SK-N-SH (cell line): Measurements from ENCODE around the gene OPHN1. TPM values are rescaled to one million over a fixed set of nuclear protein-coding genes. Genes with fewer than 3 reads are reported as not detected.

ENCODE experiments used
- CTCF ChIA-PET: fragments of 300-600, 350-600 bp; formaldehyde crosslinking; extraction: SDS; loops from one replicate; lab custom pipeline; 2021; lab: Yijun Ruan, JAX
- POLR2A ChIA-PET: fragments of 350-600 bp; sonication (Branson Sonifier 250); formaldehyde crosslinking; extraction: SDS; loops from one replicate; lab custom pipeline; 2020; ENCODE audit warnings: antibody characterized with exemption, inconsistent platforms; lab: Yijun Ruan, JAX
- DNase-seq: peaks from one replicate; pipeline ENCODE4 v3.0.0; 2012
- H2AFZ ChIP-seq: fragments of 200-600 bp; sonication (generic); 2 replicates; pipeline ENCODE4 v1.8.1; 2016; ENCODE audit warnings: antibody characterized with exemption, mild to moderate bottlenecking, low read depth
- H3F3A ChIP-seq: fragments of 200-600 bp; sonication (generic); replicated peaks from 2 replicates; pipeline ENCODE3; 2016; ENCODE audit warnings: antibody characterized with exemption, mild to moderate bottlenecking; ENCODE audit not compliant: insufficient read depth
- H3K27ac ChIP-seq, 2 experiments: fragments of 200-500 bp in 1 of 2; fragments of 200-600 bp in 1 of 2; sonication (Bioruptor generic) in 1 of 2; sonication (generic), shearing (Covaris generic) in 1 of 2; 2 replicates each; pipeline versions ENCODE4 v1.5.1 to v1.6.1; 2014 to 2016; ENCODE audit warnings: low read depth in 2 of 2, inconsistent platforms in 1 of 2, low read length in 1 of 2, mild to moderate bottlenecking in 1 of 2, mixed read lengths in 1 of 2
- H3K27me3 ChIP-seq: fragments of 200-600 bp; sonication (generic), shearing (Covaris generic); 2 replicates; pipeline ENCODE4 v1.6.1; 2016; ENCODE audit warnings: mixed run types; ENCODE audit not compliant: insufficient read depth
- H3K36me3 ChIP-seq, 2 experiments: fragments of 200-500 bp in 1 of 2; fragments of 200-600 bp in 1 of 2; sonication (Bioruptor generic) in 1 of 2; sonication (generic) in 1 of 2; replicated peaks in 1 of 2; 2 replicates each; pipeline versions ENCODE3 to v1.5.1; 2014 to 2016; ENCODE audit warnings: low read length in 1 of 2, mild to moderate bottlenecking in 1 of 2; ENCODE audit not compliant: insufficient read depth in 2 of 2, control insufficient read depth in 1 of 2
- H3K4me1 ChIP-seq, 2 experiments: fragments of 200-500 bp in 1 of 2; fragments of 200-600 bp in 1 of 2; sonication (Bioruptor generic) in 1 of 2; sonication (generic), shearing (Covaris generic) in 1 of 2; 2 replicates each; pipeline versions ENCODE4 v1.5.1 to v1.6.1; 2014 to 2016; ENCODE audit warnings: low read depth in 1 of 2, low read length in 1 of 2, mixed run types in 1 of 2; ENCODE audit not compliant: insufficient read depth in 2 of 2, control insufficient read depth in 1 of 2
- H3K4me2 ChIP-seq: fragments of 200-600 bp; sonication (generic), shearing (Covaris generic); 2 replicates; pipeline ENCODE4 v1.6.1; 2017; ENCODE audit warnings: mixed run types
- H3K4me3 ChIP-seq, 2 experiments: fragments of 200-500 bp in 1 of 2; fragments of 200-600 bp in 1 of 2; sonication (Bioruptor generic) in 1 of 2; sonication (generic), shearing (Covaris generic) in 1 of 2; 2 replicates each; pipeline versions ENCODE4 v1.5.1 to v1.8.1; 2014 to 2016; ENCODE audit warnings: low read depth in 2 of 2, inconsistent platforms in 1 of 2, low read length in 1 of 2, mild to moderate bottlenecking in 1 of 2, mixed read lengths in 1 of 2, moderate library complexity in 1 of 2
- H3K79me2 ChIP-seq: fragments of 200-600 bp; sonication (generic); 2 replicates; pipeline ENCODE4 v1.8.1; 2017; ENCODE audit warnings: mild to moderate bottlenecking; ENCODE audit not compliant: insufficient read depth
- H3K9ac ChIP-seq: fragments of 200-600 bp; sonication (generic); 2 replicates; pipeline ENCODE4 v1.6.1; 2017; ENCODE audit warnings: mixed run types
- H3K9me2 ChIP-seq: fragments of 200-600 bp; sonication (generic); 2 replicates; pipeline ENCODE4 v1.6.1; 2017; ENCODE audit warnings: mixed run types
- H3K9me3 ChIP-seq: fragments of 200-600 bp; sonication (generic); 2 replicates; pipeline ENCODE4 v1.6.1; 2017; ENCODE audit warnings: mixed run types, mild to moderate bottlenecking, moderate library complexity
- H4K20me1 ChIP-seq: fragments of 200-600 bp; sonication (generic); 2 replicates; pipeline ENCODE4 v1.6.1; 2017; ENCODE audit warnings: mild to moderate bottlenecking, mixed run types; ENCODE audit not compliant: insufficient read depth
- CHD2 ChIP-seq: fragments of 150-350 bp; IDR thresholded peaks from 2 replicates; pipeline ENCODE4 v1.6.1; 2018; ENCODE audit warnings: low read length; ENCODE audit not compliant: partially characterized antibody
- ELF1 ChIP-seq: IDR thresholded peaks from 2 replicates; pipeline ENCODE4 v1.4.0; 2012
- EP300 ChIP-seq, 2 experiments: IDR thresholded peaks; 2 replicates each; pipeline versions ENCODE4 v1.4.0 to v1.6.1; 2012; ENCODE audit warnings: borderline replicate concordance in 1 of 2, low read depth in 1 of 2, low read length in 1 of 2
- EZH2phosphoT487 ChIP-seq: fragments of 200-600 bp; sonication (generic); IDR thresholded peaks from 2 replicates; pipeline ENCODE4 v1.6.1; 2017; ENCODE audit warnings: low read depth, mixed run types, mild to moderate bottlenecking, antibody characterized with exemption, moderate library complexity, borderline replicate concordance
- FOXM1 ChIP-seq: IDR thresholded peaks from 2 replicates; pipeline ENCODE4 v1.4.0; 2012; ENCODE audit warnings: low read depth, mild to moderate bottlenecking
- GABPA ChIP-seq: IDR thresholded peaks from 2 replicates; pipeline ENCODE4 v1.4.0; 2012; ENCODE audit warnings: low read depth, mild to moderate bottlenecking
- GATA2 ChIP-seq: sonication (generic); formaldehyde crosslinking; IDR thresholded peaks from 2 replicates; pipeline ENCODE4 v1.5.0; 2020; ENCODE audit warnings: mild to moderate bottlenecking, missing genetic modification reagents
- IRF3 ChIP-seq: fragments of 150-350 bp; IDR thresholded peaks from 2 replicates; pipeline ENCODE4 v1.6.1; 2016; ENCODE audit warnings: mild to moderate bottlenecking, low read depth, low read length
- MEF2A ChIP-seq: IDR thresholded peaks from 2 replicates; pipeline ENCODE4 v1.4.0; 2012; ENCODE audit warnings: low read depth, borderline replicate concordance
- NFIC ChIP-seq: IDR thresholded peaks from 2 replicates; pipeline ENCODE4 v1.4.0; 2012; ENCODE audit warnings: borderline replicate concordance
- NRF1 ChIP-seq: IDR thresholded peaks from 2 replicates; pipeline ENCODE4 v1.6.1; 2012; ENCODE audit warnings: low read depth, mild to moderate bottlenecking, low read length
- PBX3 ChIP-seq: IDR thresholded peaks from 2 replicates; pipeline ENCODE4; 2012
- POLR2AphosphoS5 ChIP-seq: IDR thresholded peaks from 2 replicates; pipeline ENCODE4 v1.6.1; 2012; ENCODE audit warnings: low read depth, low read length
- RAD21 ChIP-seq: IDR thresholded peaks from 2 replicates; pipeline ENCODE4 v1.6.1; 2012; ENCODE audit warnings: mild to moderate bottlenecking, low read length
- RCOR1 ChIP-seq: fragments of 150-350 bp; IDR thresholded peaks from 2 replicates; pipeline ENCODE4 v1.6.1; 2017; ENCODE audit warnings: antibody characterized with exemption, low read length
- REST ChIP-seq: IDR thresholded peaks from 2 replicates; pipeline ENCODE4 v1.6.1; 2012; ENCODE audit warnings: mild to moderate bottlenecking, low read depth, low read length, moderate library complexity
- RFX5 ChIP-seq: IDR thresholded peaks from 2 replicates; pipeline ENCODE4 v1.6.1; 2012; ENCODE audit warnings: mild to moderate bottlenecking, improper control_type of control experiment, low read length
- RXRA ChIP-seq: IDR thresholded peaks from 2 replicates; pipeline ENCODE4 v1.4.0; 2012; ENCODE audit warnings: low read depth, mild to moderate bottlenecking, borderline replicate concordance
- SIN3A ChIP-seq: IDR thresholded peaks from 2 replicates; pipeline ENCODE4 v1.6.1; 2012; ENCODE audit warnings: low read depth, mild to moderate bottlenecking, low read length, moderate library complexity, borderline replicate concordance
- TAF1 ChIP-seq: IDR thresholded peaks from 2 replicates; pipeline ENCODE4 v1.6.1; 2012; ENCODE audit warnings: low read depth, mild to moderate bottlenecking, low read length, moderate library complexity, borderline replicate concordance
- TEAD4 ChIP-seq: IDR thresholded peaks from 2 replicates; pipeline ENCODE4 v1.4.0; 2012; ENCODE audit warnings: mild to moderate bottlenecking, borderline replicate concordance; ENCODE audit not compliant: insufficient read depth
- USF1 ChIP-seq: IDR thresholded peaks from 2 replicates; pipeline ENCODE4 v1.4.0; 2012; ENCODE audit warnings: low read depth, borderline replicate concordance
- YY1 ChIP-seq: IDR thresholded peaks from 2 replicates; pipeline ENCODE4 v1.4.0; 2012; ENCODE audit warnings: low read depth, mild to moderate bottlenecking
- WGBS: methylation state at CpG from one replicate; pipeline ENCODE4 v1.1.6; 2017; ENCODE audit warnings: low lambda C conversion rate; 5-methylcytosine and 5-hydroxymethylcytosine counted together
- polyA plus RNA-seq, 3 experiments: library from polyadenylated mRNA; depleted of rRNA; stranded (reverse); fragments of >200 nt; gene quantifications; 2 replicates each; pipeline ENCODE4 v1.2.3, GENCODE V29; 2012

OPHN1 gene
- polyA plus RNA-seq, 1 of the 3 experiments (the other 2 are of a cell fraction), result 1.7 TPM

GRCh38 chrX:68083510-68083909 lies 349.8 kb downstream of the OPHN1 start:
- Histone ChIP-seq H3K9ac (no peak overlapping the region), H3K4me1 (no peaks in the 10 kb centered on the region), H3F3A (no peaks in the 10 kb centered on the region), H3K27me3 (no peaks in the 10 kb centered on the region), H3K79me2 (no peaks in the 10 kb centered on the region), H2AFZ (no peak overlapping the region), H3K9me2 (no peaks in the 10 kb centered on the region), H3K4me2 (no peak overlapping the region), H3K36me3 (no peaks in the 10 kb centered on the region), H3K9me3 (no peaks in the 10 kb centered on the region), H4K20me1 (no peaks in the 10 kb centered on the region), H3K27ac (no peak overlapping the region), H3K4me3 (no peak overlapping the region)
- no peak for DNase-seq
- CTCF ChIA-PET, result no interaction called here
- POLR2A ChIA-PET, result no interaction called here
- no peak for TF ChIP-seq IRF3
- no peak for TF ChIP-seq GABPA
- TF ChIP-seq CHD2, result no peak
- TF ChIP-seq SIN3A, result no peak
- no peak for TF ChIP-seq YY1
- TF ChIP-seq EZH2phosphoT487, result no peak
- no peak for TF ChIP-seq RAD21
- no peak for TF ChIP-seq RXRA
- TF ChIP-seq TEAD4, result no peak
- no peak for TF ChIP-seq GATA2 (CRISPR knock-in tag)
- no peak for TF ChIP-seq FOXM1
- no peak for TF ChIP-seq NFIC
- TF ChIP-seq PBX3, result no peak
- TF ChIP-seq MEF2A, result no peak
- TF ChIP-seq RFX5, result no peak
- TF ChIP-seq RCOR1, result no peak
- 39% methylated on average over 3 of the region's 3 CpGs for WGBS

GRCh38 chrX:68079961-68080360 lies 353.3 kb downstream of the OPHN1 start:
- POLR2A ChIA-PET, result no interaction called here
- TF ChIP-seq TEAD4 (no peak), TAF1 (no peak), USF1 (no peak), NRF1 (no peak), POLR2AphosphoS5 (no peak), EP300 (IDR thresholded peaks at IDR 0.05; ENCODE audit: borderline replicate concordance in 1 of 2, low read depth in 1 of 2, low read length in 1 of 2) (no peak), REST (no peak), NFIC (no peak), ELF1 (no peak), SIN3A (no peak)

More at GRCh38 chrX:68079961-68080360, 353.3 kb downstream of the OPHN1 start:
- no peak overlapping the region for H3K27ac ChIP-seq
- no peak overlapping the region for H3K9ac ChIP-seq
- H3K9me2 ChIP-seq, result no peaks in the 10 kb centered on the region
- 30% methylated on average over 1 of the region's 1 CpG for WGBS
- no peaks in the 10 kb centered on the region; a peak in 1 of 4 replicates for H3K4me1 ChIP-seq
- no peaks in the 10 kb centered on the region for H3K9me3 ChIP-seq
- H3K79me2 ChIP-seq, result no peaks in the 10 kb centered on the region
- no peak overlapping the region for H2AFZ ChIP-seq
- no peak overlapping the region for H3K4me2 ChIP-seq
- H3K4me3 ChIP-seq, result no peak overlapping the region
- no peaks in the 10 kb centered on the region for H3F3A ChIP-seq
- H4K20me1 ChIP-seq, result no peaks in the 10 kb centered on the region
- no peaks in the 10 kb centered on the region for H3K27me3 ChIP-seq
- DNase-seq, result no peak
- CTCF ChIA-PET, result no interaction called here
- H3K36me3 ChIP-seq, result no peaks in the 10 kb centered on the region
